GM21528 (cell line): ENCODE measurements around the gene CDKN2AIP.
"Not testable (repeated sequence)": the region's sequence is repeated elsewhere in the genome, so short reads cannot be mapped to it uniquely, and the experiment has no call there.

ENCODE experiments used
- ATAC-seq: cut with Tn5 transposase; IDR thresholded peaks from one replicate; pipeline ENCODE4 v1.9.1; 2021; ENCODE audit warnings: mild to moderate bottlenecking, moderate library complexity; ENCODE audit not compliant: unreplicated experiment, low FRiP score

Gene CDKN2AIP

GRCh38 chr4:183413234-183414200 lies 30.9 kb upstream of the CDKN2AIP start:
- ATAC-seq = no peak

DNA sequence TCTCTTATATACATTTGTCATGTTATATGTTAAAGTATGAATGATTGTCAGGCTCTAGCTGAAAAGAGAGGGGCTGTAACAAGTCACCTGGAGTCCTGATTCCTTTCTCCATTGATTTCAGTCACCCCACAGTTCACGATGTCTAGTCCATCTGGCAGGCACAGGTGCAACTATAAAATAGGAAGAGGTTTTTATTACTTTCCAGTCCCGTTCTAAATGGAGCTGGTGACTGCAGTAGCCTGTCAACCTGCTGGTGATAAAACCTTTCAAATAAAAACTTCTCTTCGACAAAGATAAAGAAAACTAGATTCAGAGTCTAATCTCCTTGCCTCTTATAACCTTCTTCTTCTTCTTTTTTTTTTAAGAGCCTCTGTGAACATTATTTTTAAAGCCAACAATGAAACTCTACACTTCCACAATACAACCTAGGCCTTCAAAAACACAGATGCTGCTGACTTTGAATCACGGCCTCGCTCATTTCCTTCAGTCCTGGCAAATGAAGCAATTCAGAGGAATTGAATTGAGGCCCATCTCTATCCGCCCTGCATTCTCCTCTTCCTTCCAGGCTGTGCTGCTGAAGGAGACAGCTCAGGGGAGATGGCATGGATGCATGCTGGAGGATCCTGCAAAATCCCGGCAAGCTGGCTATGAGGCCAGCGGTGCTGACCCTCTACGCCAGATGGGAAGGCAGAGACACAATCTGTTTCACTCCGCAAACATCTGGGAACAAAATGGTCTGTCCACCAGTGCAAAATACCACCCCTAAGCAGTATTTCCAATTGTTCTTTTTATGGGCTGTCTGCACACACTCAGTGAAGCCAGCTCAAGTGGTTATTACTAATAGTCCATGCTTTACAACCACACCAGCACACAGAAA lies 27.3 kb upstream of the CDKN2AIP start:
- no peak for ATAC-seq

DNA sequence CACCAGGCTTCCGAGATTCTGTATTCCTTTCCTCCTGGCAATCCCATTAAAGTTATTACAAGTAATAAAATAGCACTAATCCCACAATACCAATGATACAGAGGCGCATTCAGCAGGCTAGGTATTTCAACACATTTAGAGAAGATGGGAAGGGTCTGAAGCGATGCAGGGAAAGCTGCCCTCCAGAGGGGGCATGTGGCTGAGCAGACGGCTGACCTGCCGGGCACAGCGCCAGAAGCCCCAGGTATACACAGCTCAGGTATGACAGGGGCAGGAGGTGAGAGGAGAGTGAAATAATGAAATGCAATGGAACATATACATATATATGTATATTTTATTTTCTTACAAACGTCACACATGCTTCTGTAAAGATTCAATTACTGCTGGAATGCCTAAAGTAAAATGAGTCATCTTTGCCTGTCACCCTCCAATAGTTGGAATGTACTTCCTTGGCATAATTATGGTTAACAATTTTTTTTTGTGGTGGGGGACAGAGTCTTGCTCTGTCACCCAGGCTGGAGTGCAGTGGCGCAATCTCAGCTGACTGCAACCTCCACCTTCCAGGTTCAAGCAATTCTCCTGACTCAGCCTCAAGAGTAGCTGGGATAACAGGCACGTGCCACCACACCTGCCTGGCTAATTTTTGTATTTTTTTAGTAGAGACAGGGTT lies 21.3 kb upstream of the CDKN2AIP start:
- ATAC-seq = no peak

GRCh38 chr4:183424109-183424744 lies 20.2 kb upstream of the CDKN2AIP start:
- no peak for ATAC-seq

DNA sequence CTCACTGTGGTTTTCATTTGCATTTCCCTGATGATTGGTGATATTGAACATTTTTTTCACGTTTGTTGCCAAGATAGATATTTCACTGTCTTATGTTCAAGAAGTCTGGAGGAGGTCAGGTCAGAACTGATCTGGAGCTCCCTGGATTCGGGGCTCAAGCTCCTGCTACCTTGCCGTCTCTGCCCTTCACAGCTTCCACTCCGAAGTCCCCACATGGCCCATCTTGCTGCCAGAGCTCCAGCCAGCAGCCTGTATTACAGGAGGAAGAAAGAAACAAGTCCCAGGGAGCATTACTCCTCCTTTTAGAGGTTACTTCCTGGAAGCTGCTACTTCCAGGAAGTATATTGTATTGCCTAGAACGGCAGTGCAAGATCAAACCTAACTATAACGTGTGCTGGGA lies 17.9 kb upstream of the CDKN2AIP start:
- ATAC-seq = no peak

GRCh38 chr4:183429489-183429888 lies 14.9 kb upstream of the CDKN2AIP start:
- ATAC-seq = no peak

DNA sequence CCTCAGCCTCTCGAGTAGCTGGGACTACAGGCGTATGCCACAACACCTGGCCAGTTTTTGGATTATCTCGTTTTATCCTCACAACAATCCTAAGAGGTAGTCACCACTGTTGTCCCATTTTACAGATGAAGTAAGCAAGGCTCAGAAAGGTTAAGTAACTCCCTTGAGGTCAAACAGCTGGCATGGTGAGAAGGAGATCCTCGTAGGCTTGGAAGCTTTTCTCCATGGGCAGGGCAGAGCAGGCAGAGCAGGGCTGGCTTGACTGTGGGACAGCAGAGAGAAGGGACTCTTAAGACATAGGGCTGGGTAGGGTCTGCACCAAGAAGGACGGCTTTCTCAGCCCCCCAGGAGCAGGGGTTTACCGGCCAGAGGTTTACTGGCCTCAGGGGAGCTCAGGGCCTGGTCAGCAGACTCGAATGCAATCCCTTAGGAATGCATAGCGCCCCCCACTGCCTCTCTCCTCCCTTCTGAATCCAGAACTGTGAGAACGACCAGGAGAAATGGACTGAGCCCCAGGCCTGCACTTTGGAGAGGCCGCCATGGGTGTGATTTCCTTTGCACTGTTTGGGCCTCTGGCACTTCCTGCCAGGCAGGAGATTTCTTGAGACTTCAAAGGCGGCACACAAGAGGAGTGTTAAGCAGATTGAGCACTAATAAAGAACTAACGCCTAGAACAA lies 14.0 kb upstream of the CDKN2AIP start:
- ATAC-seq = no peak

DNA sequence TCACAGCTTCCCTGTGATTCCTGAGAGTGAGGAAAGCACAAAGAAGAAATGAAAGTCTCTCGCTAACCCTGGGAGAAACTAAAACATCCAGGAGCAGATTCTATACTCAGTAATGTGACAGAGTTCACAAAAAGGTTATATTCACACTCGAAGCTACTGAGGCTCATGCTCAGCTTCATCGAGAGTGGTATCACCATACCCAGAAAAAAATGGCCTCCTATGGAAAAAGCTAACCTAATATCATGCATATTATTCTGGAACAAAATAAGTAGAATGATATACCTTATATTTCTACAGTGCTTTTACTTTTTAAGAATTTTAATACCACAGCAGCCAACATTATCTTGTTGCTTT lies 13.5 kb upstream of the CDKN2AIP start:
- no peak for ATAC-seq

GRCh38 chr4:183431614-183432013 lies 12.8 kb upstream of the CDKN2AIP start:
- no peak for ATAC-seq

GRCh38 chr4:183433183-183433582 lies 11.3 kb upstream of the CDKN2AIP start:
- not testable (repeated sequence) for ATAC-seq

- ATAC-seq = no peak
Observed at GRCh38 chr4:183434264-183434663, 10.2 kb upstream of the CDKN2AIP start.

- no peak for ATAC-seq
Observed at GRCh38 chr4:183434666-183435190, 9.7 kb upstream of the CDKN2AIP start.

DNA sequence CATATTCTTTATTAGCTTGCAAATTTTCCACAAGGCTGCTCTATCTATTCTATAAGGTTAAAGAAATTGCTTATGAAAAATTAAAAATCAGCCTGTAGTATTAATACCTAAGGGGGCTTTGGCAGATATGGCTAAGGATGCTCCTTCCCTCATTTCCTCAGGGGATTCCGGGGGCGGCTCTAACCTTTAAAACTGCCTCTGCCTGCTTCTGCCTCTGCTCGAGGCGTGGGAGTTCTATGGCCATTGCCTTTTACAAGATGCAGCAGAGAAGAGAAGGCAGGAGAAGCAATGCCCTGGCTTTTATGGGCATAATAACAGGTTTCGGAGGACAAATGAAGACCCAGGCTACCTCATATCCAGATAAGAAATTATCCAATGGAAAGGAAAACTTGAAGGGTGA lies 8.6 kb upstream of the CDKN2AIP start:
- ATAC-seq = no peak

DNA sequence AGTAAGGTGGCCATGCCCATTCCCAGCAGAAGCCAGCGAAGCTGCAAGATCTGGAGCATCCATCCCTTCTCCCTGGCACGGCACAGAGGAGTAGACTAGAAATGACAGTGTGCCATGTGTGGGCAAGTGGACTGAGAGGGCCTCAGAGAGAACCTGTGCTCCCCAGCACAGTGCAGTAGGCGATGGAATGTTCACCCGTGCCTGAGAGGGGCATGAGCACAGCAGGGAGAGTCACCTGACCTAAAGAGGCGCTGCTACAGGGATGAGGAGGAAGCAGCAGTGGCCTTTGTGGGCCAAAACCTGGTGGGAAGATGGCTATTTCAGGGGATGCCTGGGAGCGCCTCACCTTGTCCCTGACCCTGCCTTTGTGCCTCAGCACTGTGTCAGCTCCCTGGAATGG lies 8.0 kb upstream of the CDKN2AIP start:
- no peak for ATAC-seq

DNA sequence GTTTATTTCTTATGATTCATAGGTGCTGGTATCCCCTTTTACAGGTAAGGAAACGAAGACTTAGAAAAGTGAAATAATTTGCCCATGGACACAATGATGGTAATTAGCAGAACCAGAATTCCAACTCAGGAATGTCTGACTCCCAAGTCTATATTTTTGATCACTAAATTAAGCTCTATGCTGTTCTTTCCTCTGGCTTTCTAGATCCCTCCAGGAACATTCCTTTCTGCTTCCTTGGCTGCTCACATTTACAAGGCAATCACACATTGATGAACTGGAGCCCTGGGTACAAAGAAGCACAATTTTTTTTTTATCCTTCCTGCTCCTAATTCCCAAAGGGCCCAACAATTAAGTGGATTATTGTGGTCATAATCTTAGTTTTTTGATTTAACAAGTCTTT lies 7.0 kb upstream of the CDKN2AIP start:
- ATAC-seq = no peak

DNA sequence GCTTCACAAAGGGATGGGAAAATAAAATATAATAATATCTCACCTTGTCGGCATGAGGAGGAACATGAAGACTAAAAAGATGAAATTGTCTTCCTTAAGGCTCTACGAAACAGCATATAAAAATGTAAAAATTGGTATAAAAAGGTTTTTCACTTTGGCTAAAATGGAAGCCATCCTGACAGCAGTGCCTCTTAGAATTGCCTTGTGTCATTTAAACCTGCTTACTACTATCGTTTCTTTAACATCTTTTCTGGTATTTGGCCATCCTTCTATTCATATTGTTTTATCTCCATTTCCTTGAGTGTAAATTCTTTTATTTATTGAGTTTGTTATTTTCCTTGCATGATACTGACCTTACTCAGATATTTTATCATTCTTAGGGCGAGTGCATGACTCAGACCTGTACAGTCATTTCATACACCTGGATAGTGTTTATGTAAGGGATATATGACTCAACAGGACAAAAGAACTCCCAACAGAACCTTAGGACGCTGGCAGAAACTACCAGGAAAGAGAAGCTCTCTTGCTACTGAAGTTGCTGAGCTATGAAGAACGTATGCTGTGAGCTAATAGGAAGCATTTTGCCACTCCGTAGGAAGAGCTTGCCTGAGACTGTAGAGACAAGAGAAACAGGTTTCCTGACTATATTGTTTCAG lies 5.8 kb upstream of the CDKN2AIP start:
- ATAC-seq = no peak

- no peak for ATAC-seq
Observed at GRCh38 chr4:183441276-183441675, 3.2 kb upstream of the CDKN2AIP start.

GRCh38 chr4:183443655-183444213 lies 702 bp upstream of the CDKN2AIP start:
- no peak for ATAC-seq

DNA sequence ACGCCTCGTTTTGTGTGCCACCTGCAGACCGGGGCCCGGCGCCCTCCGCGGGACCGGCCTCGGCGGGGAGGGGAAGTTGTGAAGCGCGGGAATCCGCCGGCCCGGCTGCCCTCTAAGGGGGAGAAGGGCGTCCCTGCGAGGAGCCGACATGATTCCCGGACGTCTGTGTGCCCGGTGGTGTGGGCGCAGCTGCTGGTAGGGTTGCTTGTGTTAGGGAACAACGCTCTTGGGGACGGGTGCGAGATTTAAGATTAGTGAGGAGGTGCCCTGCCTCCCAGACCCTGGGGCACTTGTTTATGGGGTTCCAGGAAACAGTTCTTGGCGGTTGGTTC lies 627 bp downstream of the CDKN2AIP start:
- ATAC-seq = no peak
